ENCODE measurements around the gene E4F1. TPM values are rescaled to one million over a fixed set of nuclear protein-coding genes. Genes with fewer than 3 reads are reported as not detected.

The E4F1 gene
- total RNA-seq, 1 experiment from 2014 or later, result 34.4 TPM

- DNase-seq (ENCODE audit: low spot score) (no peak), ATAC-seq (no peak)
- H3K9me3 Mint-ChIP-seq, result no peaks in the 10 kb centered on the region
- peaks cover 36% of the 10 kb centered on the region for H3K4me1 Mint-ChIP-seq
- ChIA-PET POLR2A (no interaction called here), CTCF (interaction anchor here (3.4 kb wide), 1 partner anchor 14 kb away, joined by 28 read pairs; no protein-coding TSS in a partner anchor)
- peaks cover 25% of the 10 kb centered on the region for H3K36me3 Mint-ChIP-seq
- TF ChIP-seq ZMAT4 (CRISPR knock-in tag; IDR thresholded peaks at IDR 0.05), result no peak
- TF ChIP-seq EMX1 (CRISPR knock-in tag; IDR thresholded peaks at IDR 0.05), result no peak
- TF ChIP-seq AFF4 (CRISPR knock-in tag; IDR thresholded peaks at IDR 0.05; ENCODE audit: borderline replicate concordance), result no peak
- H3K27ac Mint-ChIP-seq, result no peak overlapping the region
- H3K4me3 Mint-ChIP-seq, result no peak overlapping the region
- peaks cover 1% of the 10 kb centered on the region for H3K27me3 Mint-ChIP-seq (ENCODE audit: low read depth)
Measured at GRCh38 chr16:2208772-2209171, 14.6 kb upstream of the E4F1 start.

- TF ChIP-seq MXD4 (CRISPR knock-in tag; IDR thresholded peaks at IDR 0.05; ENCODE audit: borderline replicate concordance) (no peak), KAT7 (CRISPR knock-in tag; IDR thresholded peaks at IDR 0.05; ENCODE audit: borderline replicate concordance) (no peak), EMX1 (CRISPR knock-in tag; IDR thresholded peaks at IDR 0.05) (no peak), GRHL2 (CRISPR knock-in tag; IDR thresholded peaks at IDR 0.05; ENCODE audit: insufficient replicate concordance, severe bottlenecking) (no peak), PREB (CRISPR knock-in tag; IDR thresholded peaks at IDR 0.05; ENCODE audit: borderline replicate concordance) (no peak), NR3C1 (CRISPR knock-in tag; conservative IDR thresholded peaks at IDR 0.05; ENCODE audit: low read depth) (no peak), ZNF423 (CRISPR knock-in tag; IDR thresholded peaks at IDR 0.05) (no peak), RORB (CRISPR knock-in tag; IDR thresholded peaks at IDR 0.05) (no peak), ATF1 (CRISPR knock-in tag; IDR thresholded peaks at IDR 0.05) (no peak), NR2C2 (CRISPR knock-in tag; IDR thresholded peaks at IDR 0.05) (no peak), ZNF138 (CRISPR knock-in tag; conservative IDR thresholded peaks at IDR 0.05) (no peak), TCF7 (CRISPR knock-in tag; IDR thresholded peaks at IDR 0.05; ENCODE audit: low read depth) (no peak), ETV6 (CRISPR knock-in tag; IDR thresholded peaks at IDR 0.05) (no peak), CTCF (IDR thresholded peaks at IDR 0.05) (no peak), CREB1 (CRISPR knock-in tag; IDR thresholded peaks at IDR 0.05) (no peak)
- ChIA-PET CTCF (interaction anchor here (0.5 to 3.4 kb wide), 2 partner anchors 15 to 281 kb away, joined by 3 to 28 read pairs; no protein-coding TSS in a partner anchor), POLR2A (interaction anchor here (0.5 to 1.9 kb wide), 4 partner anchors 42 to 162 kb away, joined by 4 to 10 read pairs (median 6); partner anchors contain the start of genes ECI1, NTHL1, TRAF7 and TSC2)
- H3K4me1 Mint-ChIP-seq, result peaks cover 34% of the 10 kb centered on the region
- peaks cover 25% of the 10 kb centered on the region for H3K36me3 Mint-ChIP-seq
- no peak overlapping the region for H3K4me3 Mint-ChIP-seq
- H3K9me3 Mint-ChIP-seq, result no peaks in the 10 kb centered on the region
- no peaks in the 10 kb centered on the region; the same call in 1 of the 2 replicates for H3K27me3 Mint-ChIP-seq (ENCODE audit: low read depth)
- DNase-seq (ENCODE audit: low spot score) (no peak), ATAC-seq (no peak)
- no peak overlapping the region for H3K27ac Mint-ChIP-seq
Measured at GRCh38 chr16:2209258-2210008, 14.0 kb upstream of the E4F1 start.
